Stimulated activated CD4-positive, alpha-beta T cell treated with anti-CD3 and anti-CD28 coated beads, Interleukin-15, amount 100 ng/mL, for 48 hours (primary cell): Measurements from ENCODE around the gene RFC4.
"Not testable (repeated sequence)": the region's sequence is repeated elsewhere in the genome, so short reads cannot be mapped to it uniquely, and the experiment has no call there.

Experiments used
- DNase-seq, 2 donors: peaks; one replicate each; pipeline ENCODE4 v3.0.0-alpha.2; 2020; ENCODE audit warnings: low read depth in 2 of 2

Gene RFC4, protein sequence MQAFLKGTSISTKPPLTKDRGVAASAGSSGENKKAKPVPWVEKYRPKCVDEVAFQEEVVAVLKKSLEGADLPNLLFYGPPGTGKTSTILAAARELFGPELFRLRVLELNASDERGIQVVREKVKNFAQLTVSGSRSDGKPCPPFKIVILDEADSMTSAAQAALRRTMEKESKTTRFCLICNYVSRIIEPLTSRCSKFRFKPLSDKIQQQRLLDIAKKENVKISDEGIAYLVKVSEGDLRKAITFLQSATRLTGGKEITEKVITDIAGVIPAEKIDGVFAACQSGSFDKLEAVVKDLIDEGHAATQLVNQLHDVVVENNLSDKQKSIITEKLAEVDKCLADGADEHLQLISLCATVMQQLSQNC

DNA sequence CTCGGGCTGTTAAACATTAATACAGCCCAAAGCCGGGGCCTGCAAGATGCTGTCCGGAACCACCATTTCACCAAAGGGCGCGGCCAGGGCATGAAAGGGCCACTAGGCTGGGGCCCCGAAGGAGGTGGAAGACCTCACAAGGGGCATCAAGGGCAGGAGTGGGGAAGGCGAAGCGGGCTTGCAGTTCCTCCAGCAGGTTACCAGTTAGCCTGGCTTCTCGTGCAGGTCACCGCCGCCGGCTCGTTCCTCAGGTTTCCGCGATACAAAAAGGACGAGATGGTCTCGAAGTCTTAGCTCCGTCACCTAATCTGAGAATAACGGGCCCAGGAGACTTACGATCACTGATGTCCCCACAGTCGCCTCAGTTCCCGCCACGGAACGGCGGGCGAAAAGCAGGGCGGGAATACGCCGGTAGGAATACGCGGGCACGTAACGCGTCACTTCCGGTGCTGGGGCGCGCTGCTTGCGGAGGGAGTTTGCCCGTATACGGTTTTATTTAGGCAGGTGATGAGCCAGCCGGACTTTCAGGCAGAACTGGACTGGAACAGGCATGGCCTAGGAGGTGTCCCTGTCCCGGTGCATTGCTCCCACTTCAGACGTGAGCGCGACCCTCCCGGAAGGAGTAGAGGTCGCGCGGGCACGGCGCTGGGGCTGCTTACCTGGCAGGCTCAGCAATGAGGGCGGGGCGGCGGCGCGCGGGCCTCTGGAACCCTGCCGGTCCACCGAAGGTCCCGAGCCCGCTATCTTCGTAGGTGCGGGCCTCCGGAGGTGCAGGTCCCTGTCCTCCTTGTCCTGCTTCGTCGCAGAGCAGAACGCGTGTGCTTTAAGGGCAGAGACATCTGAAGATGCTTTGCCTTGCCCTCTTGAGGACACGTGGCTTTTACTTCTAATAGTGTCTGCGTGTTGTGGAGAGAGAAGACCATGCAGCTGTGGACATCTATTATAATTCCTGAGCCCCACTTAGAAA, at the start of gene RFC4:
TSS of gene RFC4 (minus strand) at position 394 of the 967 bp plus-strand sequence. CDS start 1,769 bp downstream, outside the sequence.
- peak; percentile 79 to 80 for DNase-seq

DNA sequence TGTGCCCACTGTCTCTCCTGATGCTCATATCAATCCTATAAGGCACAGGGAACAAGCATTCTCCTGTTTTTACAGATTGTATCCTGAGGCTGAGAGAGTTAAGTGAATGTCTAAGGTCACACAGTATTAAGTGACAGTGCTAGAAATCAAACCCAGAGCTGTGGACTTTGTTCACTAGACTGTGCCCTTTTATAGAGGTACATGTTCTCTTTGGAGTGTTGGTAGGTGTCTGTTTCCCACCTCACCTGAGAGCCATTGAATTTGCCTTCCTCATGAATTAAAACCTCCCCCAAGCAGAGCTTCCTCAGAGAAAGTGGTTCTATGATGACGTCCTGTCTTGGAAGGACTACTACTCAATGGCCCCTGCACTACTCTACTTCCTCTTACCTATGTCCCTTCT, 48.7 kb upstream of the RFC4 start:
- DNase-seq = no peak

DNA sequence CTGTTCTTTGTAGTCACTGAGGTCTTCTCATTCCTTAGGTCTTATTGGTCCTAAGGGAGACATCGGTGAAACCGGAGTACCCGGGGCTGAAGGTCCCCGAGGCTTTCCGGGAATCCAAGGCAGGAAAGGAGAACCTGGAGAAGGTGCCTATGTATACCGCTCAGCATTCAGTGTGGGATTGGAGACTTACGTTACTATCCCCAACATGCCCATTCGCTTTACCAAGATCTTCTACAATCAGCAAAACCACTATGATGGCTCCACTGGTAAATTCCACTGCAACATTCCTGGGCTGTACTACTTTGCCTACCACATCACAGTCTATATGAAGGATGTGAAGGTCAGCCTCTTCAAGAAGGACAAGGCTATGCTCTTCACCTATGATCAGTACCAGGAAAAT, 47.9 kb upstream of the RFC4 start:
- DNase-seq = no peak

GRCh38 chr3:186852994-186853393, 46.7 kb upstream of the RFC4 start:
- DNase-seq = no peak

DNA sequence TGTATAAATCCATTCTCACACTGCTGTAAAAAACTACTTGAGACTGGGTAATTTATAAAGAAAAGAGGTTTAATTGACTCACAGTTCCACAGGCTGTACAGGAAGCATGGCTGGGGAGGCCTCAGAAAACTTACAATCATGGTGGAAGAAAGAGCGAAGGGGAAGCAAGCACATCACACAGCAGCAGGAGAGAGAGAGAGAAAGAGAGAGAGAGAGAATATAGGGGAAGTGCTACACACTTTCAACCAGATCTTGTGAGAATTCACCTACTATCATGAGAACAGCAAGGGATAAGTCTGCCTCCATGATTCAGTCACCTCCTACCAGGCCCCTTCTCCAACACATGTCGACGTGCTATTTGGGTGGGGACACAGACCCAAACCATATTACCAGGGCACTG, 45.6 kb upstream of the RFC4 start:
- DNase-seq = not testable (repeated sequence)

DNA sequence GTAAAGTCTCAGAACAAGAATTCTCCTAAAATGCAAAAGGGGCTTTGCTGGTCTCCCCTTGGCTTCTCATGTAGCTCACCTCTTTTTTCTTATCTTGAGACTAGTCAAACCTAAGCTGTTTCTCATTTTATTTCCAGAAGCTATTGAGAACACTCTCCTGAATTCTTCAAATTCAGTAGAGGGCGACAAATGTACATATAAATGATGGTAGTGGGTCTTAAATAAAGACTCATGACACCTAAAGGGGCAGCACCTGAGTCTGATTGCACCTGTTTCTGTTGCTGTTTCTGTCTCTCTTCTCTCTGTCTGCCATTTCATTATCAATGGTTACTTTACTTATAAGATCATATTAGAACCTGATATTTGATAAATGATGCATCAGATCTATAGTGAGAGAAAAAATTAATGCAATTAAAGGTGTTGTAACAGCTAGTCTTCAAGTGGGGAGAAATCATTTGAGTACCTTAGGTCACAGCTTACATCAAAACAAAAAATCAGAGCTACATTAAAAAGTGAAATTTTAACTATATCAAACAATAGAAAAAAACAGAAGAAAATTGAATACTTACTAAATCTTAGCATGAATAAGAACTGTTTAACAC, 43.2 kb upstream of the RFC4 start:
- DNase-seq = no peak

GRCh38 chr3:186847437-186847836, 41.2 kb upstream of the RFC4 start:
- DNase-seq = no peak

GRCh38 chr3:186845756-186846155, 39.5 kb upstream of the RFC4 start:
- no peak for DNase-seq

- no peak for DNase-seq
Observed at GRCh38 chr3:186844908-186845307, 38.6 kb upstream of the RFC4 start.

DNA sequence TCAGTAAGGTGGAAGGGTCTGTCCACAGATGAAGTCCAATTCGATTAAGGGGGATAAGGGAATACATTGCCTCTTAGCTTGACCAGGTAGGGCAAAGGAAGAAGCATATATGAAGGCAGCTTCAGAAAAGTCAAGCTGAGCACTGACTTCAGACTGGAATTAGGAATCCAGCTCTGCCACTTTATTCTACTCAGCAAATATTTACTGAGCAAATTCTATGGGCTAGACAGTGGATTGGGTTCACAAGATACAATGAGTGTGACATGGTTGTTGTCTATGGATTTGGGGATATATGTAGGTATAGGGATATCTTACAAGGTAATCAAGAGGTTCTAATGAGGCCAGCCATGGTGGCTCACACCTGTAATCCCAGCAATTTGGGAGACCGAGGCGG, 36.8 kb upstream of the RFC4 start:
- DNase-seq = no peak

- DNase-seq = no peak
Observed at GRCh38 chr3:186842426-186843038, 36.2 kb upstream of the RFC4 start, which contains the start of gene ADIPOQ. ADIPOQ (plus strand) TSS chr3:186842710; CDS start chr3:186853059, 10,349 bp downstream.

- no peak for DNase-seq
Observed at GRCh38 chr3:186841620-186842019, 35.3 kb upstream of the RFC4 start.

- DNase-seq = no peak
Observed at GRCh38 chr3:186839874-186840641, 33.8 kb upstream of the RFC4 start.

- DNase-seq = no peak
Observed at GRCh38 chr3:186832276-186832675, 26.0 kb upstream of the RFC4 start.

- no peak for DNase-seq
Observed at GRCh38 chr3:186831798-186832197, 25.5 kb upstream of the RFC4 start.

GRCh38 chr3:186828340-186828739, 22.1 kb upstream of the RFC4 start:
- no peak for DNase-seq

- DNase-seq = peak; percentile 69 to 80
Observed at GRCh38 chr3:186826976-186827857, 20.9 kb upstream of the RFC4 start.

GRCh38 chr3:186826410-186826975, 20.2 kb upstream of the RFC4 start:
- no peak for DNase-seq

DNA sequence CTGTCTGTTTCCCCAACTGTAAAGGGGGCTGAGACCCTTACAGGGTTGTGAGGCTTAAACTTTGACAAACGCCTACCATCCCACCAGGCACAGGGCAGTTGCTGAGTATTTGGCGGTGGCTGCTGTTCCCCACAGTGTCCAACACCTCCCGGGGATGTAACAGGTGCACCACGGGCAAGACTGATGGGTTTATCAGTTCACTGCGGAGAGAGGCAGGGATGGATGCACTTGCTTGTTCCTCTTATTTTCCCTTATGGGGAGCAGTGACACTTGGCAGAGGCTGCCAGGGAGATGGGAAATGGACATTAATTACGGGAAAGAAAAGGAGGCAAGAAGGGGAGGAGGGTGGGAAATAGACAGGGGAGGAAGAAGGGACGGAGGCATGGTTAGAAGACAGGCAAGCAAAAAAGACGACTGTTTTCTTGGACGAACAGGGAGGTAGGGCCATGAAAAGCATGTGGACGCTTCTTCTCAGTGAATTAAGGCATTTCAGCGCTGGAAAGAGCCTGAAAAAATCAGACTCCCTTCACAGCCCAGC, 19.7 kb upstream of the RFC4 start:
- no peak for DNase-seq
